Sigmoid colon (tissue), 7 donors: ENCODE measurements around the gene OPCML. TPM values are rescaled to one million over a fixed set of nuclear protein-coding genes. Genes with fewer than 3 reads are reported as not detected.

Experiments
- DNase-seq: peaks from one replicate; pipeline ENCODE4 v3.0.0-alpha.2; 2019
- H3K27ac ChIP-seq, 4 donors: fragments of 200-600 bp; sonication (generic); one replicate each; pipeline ENCODE4 v1.5.1; 2016 to 2019; ENCODE audit warnings: mild to moderate bottlenecking in 1 of 4
- H3K27me3 ChIP-seq, 3 donors: fragments of 200-600 bp; sonication (generic); one replicate each; pipeline ENCODE4 v1.5.1; 2019; ENCODE audit warnings: mild to moderate bottlenecking in 1 of 3
- H3K36me3 ChIP-seq, 4 donors: fragments of 200-600 bp; sonication (generic); one replicate each; pipeline ENCODE4 v1.5.1; 2016 to 2019
- H3K4me1 ChIP-seq, 4 donors: fragments of 200-600 bp; sonication (generic); one replicate each; pipeline ENCODE4 v1.5.1; 2017 to 2019
- H3K4me3 ChIP-seq, 4 donors: fragments of 200-600 bp; sonication (generic); one replicate each; pipeline ENCODE4 v1.5.1; 2017 to 2019; ENCODE audit warnings: mild to moderate bottlenecking in 2 of 4, moderate library complexity in 1 of 4
- H3K9me3 ChIP-seq, 4 donors: fragments of 200-600 bp in 3 of 4; sonication (generic) in 3 of 4; one replicate each; pipeline versions ENCODE4 v1.5.1 to v1.6.1; 2013 to 2019
- EP300 ChIP-seq, 4 donors: sonication (generic); formaldehyde crosslinking; IDR thresholded peaks; one replicate each; pipeline ENCODE4 v1.6.1; 2017; ENCODE audit warnings: antibody characterized with exemption in 4 of 4
- POLR2A ChIP-seq, 2 donors: fragments of 450-650 bp; IDR thresholded peaks; one replicate each; pipeline ENCODE4 v1.6.1; 2016; ENCODE audit warnings: antibody characterized with exemption in 2 of 2, mild to moderate bottlenecking in 2 of 2, moderate library complexity in 2 of 2
- POLR2AphosphoS5 ChIP-seq, 4 donors: sonication (generic); formaldehyde crosslinking; IDR thresholded peaks; one replicate each; pipeline ENCODE4 v1.6.1; 2017; ENCODE audit warnings: antibody characterized with exemption in 4 of 4
- WGBS, 2 donors: extraction: QIAGEN DNeasy Blood & Tissue Kit; methylation state at CpG; one replicate each; pipeline ENCODE4 v1.1.7; 2013; 5-methylcytosine and 5-hydroxymethylcytosine counted together
- intact Hi-C: fragments of 100-400 bp; cut with DNase I; formaldehyde crosslinking; loops from one replicate; pipeline ENCODE4 v1.15.1; 2023
- polyA plus RNA-seq, 3 donors: library from polyadenylated mRNA; stranded (reverse); fragments of 200-250 nt; gene quantifications; one replicate each; pipeline ENCODE4 v1.2.3, GENCODE V29; 2013
- total RNA-seq, 4 donors: library from RNA; depleted of rRNA; stranded (reverse); fragments of >200 nt; gene quantifications; one replicate each; pipeline ENCODE4 v1.1.0, GENCODE V29; 2016
- TF ChIP-seq, protein P1 (sequence below), 4 experiments: fragments of 450-650 bp in 3 of 4; fragments of 200-600 bp in 1 of 4; IDR thresholded peaks; one replicate each; pipeline ENCODE4 v1.5.1; 2016 to 2019; ENCODE audit warnings: antibody characterized with exemption in 4 of 4, mild to moderate bottlenecking in 3 of 4, moderate library complexity in 2 of 4
- donor health status: healthy with polysubstance abuse.
- donor health status: Bipolar disorder and iron deficiency.
- donor health status: healthy.

OPCML gene
- total and polyA plus RNA-seq, 7 donors: under 0.01 to 0.14 (median 0.03) TPM; not detected in 4

DNA sequence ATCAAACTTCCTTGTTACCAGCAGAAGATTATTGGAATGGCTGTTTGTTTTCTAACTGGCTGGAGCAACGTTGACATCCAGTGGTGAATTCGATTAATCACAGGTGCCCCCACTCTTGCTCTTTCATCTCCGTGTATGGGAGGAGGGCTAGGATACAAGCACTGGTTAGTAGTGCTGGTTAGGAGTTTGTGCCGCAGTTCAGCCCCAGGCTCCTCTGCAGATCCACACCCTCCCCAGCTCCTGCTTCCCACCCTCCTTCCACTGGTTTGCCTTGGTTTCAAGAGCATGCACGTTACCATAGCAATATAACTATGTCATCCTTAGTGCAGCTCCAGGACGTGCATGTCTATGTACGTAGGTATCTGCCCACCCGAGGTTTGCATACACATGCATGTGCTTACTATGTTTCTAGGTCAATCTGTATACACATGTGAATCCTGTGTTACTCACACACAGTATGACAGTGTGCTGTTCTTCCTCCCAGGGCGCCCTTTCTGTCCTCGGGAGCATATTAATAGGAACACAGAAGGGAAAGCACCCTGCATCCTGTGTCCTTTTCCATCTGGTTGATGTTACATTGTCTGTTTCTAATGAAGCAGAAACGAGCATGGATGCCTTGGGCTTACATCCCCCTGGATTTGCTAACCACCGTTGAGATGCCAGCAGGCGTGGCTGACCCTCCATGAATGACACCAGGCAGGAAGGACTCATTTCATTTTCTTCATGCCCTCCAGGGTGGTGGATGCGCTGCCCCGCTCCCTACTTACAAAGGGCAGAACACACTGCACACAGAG is 539.3 kb downstream of the OPCML start:
- intact Hi-C loops: no loop called here
- H3K4me1 ChIP-seq: peaks cover 0 to 5% (median 4%) of the 10 kb centered on the region in 4 donors
- H3K27me3 ChIP-seq: peaks cover 4 to 34% (median 18%) of the 10 kb centered on the region in 3 donors
- 41 to 46% methylated on average over 15 of the region's 15 CpGs for WGBS, 2 donors
- H3K27ac ChIP-seq: no peak overlapping the region
- H3K36me3 ChIP-seq: no peaks in the 10 kb centered on the region
- TF ChIP-seq POLR2A (IDR thresholded peaks at IDR 0.05): no peak
- no peak for TF ChIP-seq POLR2AphosphoS5 (IDR thresholded peaks at IDR 0.05)
- TF ChIP-seq, protein P1, sequence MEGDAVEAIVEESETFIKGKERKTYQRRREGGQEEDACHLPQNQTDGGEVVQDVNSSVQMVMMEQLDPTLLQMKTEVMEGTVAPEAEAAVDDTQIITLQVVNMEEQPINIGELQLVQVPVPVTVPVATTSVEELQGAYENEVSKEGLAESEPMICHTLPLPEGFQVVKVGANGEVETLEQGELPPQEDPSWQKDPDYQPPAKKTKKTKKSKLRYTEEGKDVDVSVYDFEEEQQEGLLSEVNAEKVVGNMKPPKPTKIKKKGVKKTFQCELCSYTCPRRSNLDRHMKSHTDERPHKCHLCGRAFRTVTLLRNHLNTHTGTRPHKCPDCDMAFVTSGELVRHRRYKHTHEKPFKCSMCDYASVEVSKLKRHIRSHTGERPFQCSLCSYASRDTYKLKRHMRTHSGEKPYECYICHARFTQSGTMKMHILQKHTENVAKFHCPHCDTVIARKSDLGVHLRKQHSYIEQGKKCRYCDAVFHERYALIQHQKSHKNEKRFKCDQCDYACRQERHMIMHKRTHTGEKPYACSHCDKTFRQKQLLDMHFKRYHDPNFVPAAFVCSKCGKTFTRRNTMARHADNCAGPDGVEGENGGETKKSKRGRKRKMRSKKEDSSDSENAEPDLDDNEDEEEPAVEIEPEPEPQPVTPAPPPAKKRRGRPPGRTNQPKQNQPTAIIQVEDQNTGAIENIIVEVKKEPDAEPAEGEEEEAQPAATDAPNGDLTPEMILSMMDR (IDR thresholded peaks at IDR 0.05): no peak
- no peak for TF ChIP-seq EP300 (IDR thresholded peaks at IDR 0.05)
- no peak overlapping the region for H3K4me3 ChIP-seq
- no peaks in the 10 kb centered on the region for H3K9me3 ChIP-seq
- DNase-seq: no peak

DNA sequence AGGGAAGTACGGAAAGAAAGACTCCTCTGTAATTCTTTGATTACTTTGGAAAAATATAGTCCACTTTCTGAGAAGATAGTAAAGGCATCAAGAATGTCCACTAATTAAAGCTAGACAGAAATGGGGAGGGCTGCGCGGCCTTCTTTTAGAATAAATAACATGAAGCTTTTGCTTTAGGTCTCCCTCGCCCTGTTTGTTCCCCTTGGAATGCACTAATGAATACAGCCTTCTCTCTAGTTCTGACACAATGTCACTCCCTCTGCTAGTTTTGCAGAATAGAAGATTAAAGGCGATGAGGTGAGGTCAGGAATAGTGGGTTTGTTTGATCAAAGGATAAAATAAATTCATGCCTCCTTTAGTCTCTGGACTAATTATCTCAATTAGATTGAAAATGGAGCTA is 543.9 kb downstream of the OPCML start:
- Histone ChIP-seq H3K36me3 (no peaks in the 10 kb centered on the region), H3K27me3 (peaks cover 0 to 9% (median 0%) of the 10 kb centered on the region in 3 donors), H3K4me1 (no peaks in the 10 kb centered on the region), H3K9me3 (no peaks in the 10 kb centered on the region), H3K27ac (no peak overlapping the region), H3K4me3 (no peak overlapping the region)
- DNase-seq: no peak
- TF ChIP-seq EP300 (IDR thresholded peaks at IDR 0.05): no peak
- no peak for TF ChIP-seq POLR2AphosphoS5 (IDR thresholded peaks at IDR 0.05)
- TF ChIP-seq, protein P1 (IDR thresholded peaks at IDR 0.05): no peak
- no peak for TF ChIP-seq POLR2A (IDR thresholded peaks at IDR 0.05)
- intact Hi-C loops: no loop called here
- WGBS, 2 donors: 87 to 90% methylated on average over 5 of the region's 5 CpGs

DNA sequence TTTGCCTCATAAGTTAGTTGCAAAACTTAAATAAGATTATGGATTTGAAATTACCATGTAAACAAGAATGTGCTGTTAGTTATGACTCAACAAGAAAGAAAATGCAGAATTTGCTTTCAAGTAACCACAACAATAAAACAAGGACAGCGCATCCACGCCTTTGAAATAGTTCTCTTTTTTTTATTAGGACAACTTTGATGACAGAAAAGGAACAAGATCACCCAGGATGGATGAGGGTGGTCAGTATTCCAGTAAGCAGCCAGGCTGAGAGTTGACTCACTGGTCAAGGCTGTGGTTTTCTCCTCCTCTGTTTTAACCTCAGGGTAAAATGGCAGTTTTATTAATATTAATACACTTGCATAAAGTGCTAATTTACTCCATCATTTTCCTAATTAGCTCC is 544.4 kb downstream of the OPCML start:
- Histone ChIP-seq H3K9me3 (no peaks in the 10 kb centered on the region), H3K4me1 (no peaks in the 10 kb centered on the region), H3K36me3 (no peaks in the 10 kb centered on the region), H3K27me3 (peaks cover 0 to 4% (median 0%) of the 10 kb centered on the region in 3 donors), H3K27ac (no peak overlapping the region), H3K4me3 (no peak overlapping the region)
- TF ChIP-seq, protein P1 (IDR thresholded peaks at IDR 0.05): no peak
- TF ChIP-seq POLR2AphosphoS5 (IDR thresholded peaks at IDR 0.05) (no peak), POLR2A (IDR thresholded peaks at IDR 0.05) (no peak), EP300 (IDR thresholded peaks at IDR 0.05) (no peak)
- intact Hi-C loops: no loop called here
- no peak for DNase-seq
- WGBS, 2 donors: 28 to 58% methylated on average over 2 of the region's 2 CpGs

DNA sequence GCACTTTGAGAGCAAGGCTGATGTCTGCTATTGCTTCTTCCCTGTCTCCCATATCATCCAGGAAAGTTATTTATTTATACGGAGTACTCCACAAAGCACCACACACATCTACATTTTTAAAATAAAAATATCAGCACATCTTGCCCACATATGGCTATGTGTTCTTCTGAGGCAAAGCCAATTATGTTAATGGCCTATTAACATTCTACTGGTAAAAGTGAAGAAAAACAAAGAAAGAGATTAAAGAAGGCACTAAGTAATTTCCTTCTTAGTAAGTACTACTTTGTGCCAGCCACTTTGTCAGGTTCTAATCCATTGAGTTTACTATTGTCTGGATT is 548.7 kb downstream of the OPCML start:
- Histone ChIP-seq H3K4me1 (no peaks in the 10 kb centered on the region), H3K4me3 (no peak overlapping the region), H3K27me3 (no peaks in the 10 kb centered on the region), H3K36me3 (no peaks in the 10 kb centered on the region), H3K9me3 (no peaks in the 10 kb centered on the region), H3K27ac (no peak overlapping the region)
- intact Hi-C loops: no loop called here
- DNase-seq: no peak
- TF ChIP-seq POLR2AphosphoS5 (IDR thresholded peaks at IDR 0.05): no peak
- TF ChIP-seq, protein P1 (IDR thresholded peaks at IDR 0.05): no peak
- TF ChIP-seq EP300 (IDR thresholded peaks at IDR 0.05): no peak
- TF ChIP-seq POLR2A (IDR thresholded peaks at IDR 0.05): no peak
- WGBS, 2 donors: 83 to 91% methylated on average over 1 of the region's 1 CpG
